NCI-H69 (cell line): ENCODE data around the gene PALLD.
A peak's percentile ranks its signal among the peaks of the same experiment; 100 is the strongest.
"Not testable (repeated sequence)": the region's sequence is repeated elsewhere in the genome, so short reads cannot be mapped to it uniquely, and the experiment has no call there.

Experiments used
- DNase-seq: peaks from one replicate; lab custom pipeline; 2025; lab: John Stamatoyannopoulos, UW

Gene PALLD

GRCh38 chr4:168708108-168708507 is 211.3 kb downstream of the PALLD start:
- DNase-seq, result no peak

- DNase-seq, result peak; percentile 53
These were observed 213.6 kb downstream of the PALLD start for GRCh38 chr4:168710353-168710946.

- DNase-seq, result peak; percentile 83
These were observed 214.6 kb downstream of the PALLD start for GRCh38 chr4:168711197-168712140.

- peak; percentile 80 for DNase-seq
These were observed 215.6 kb downstream of the PALLD start for GRCh38 chr4:168712316-168712890.

- DNase-seq, result peak; percentile 98
These were observed 216.4 kb downstream of the PALLD start for GRCh38 chr4:168713253-168713652.

- DNase-seq, result peak; percentile 9
These were observed 219.0 kb downstream of the PALLD start for GRCh38 chr4:168715896-168716295.

GRCh38 chr4:168716406-168717129 is 219.7 kb downstream of the PALLD start:
- DNase-seq, result peak; percentile 21

GRCh38 chr4:168717847-168718246 is 221.0 kb downstream of the PALLD start:
- no peak for DNase-seq

- no peak for DNase-seq
These were observed 222.9 kb downstream of the PALLD start for GRCh38 chr4:168719725-168720124.

- no peak for DNase-seq
These were observed 223.6 kb downstream of the PALLD start for GRCh38 chr4:168720396-168720900.

GRCh38 chr4:168722391-168722790 is 225.5 kb downstream of the PALLD start:
- no peak for DNase-seq

GRCh38 chr4:168723020-168723419 is 226.2 kb downstream of the PALLD start:
- no peak for DNase-seq

GRCh38 chr4:168723569-168723968 is 226.7 kb downstream of the PALLD start:
- no peak for DNase-seq

GRCh38 chr4:168724243-168724642 is 227.4 kb downstream of the PALLD start:
- DNase-seq, result no peak

- DNase-seq, result peak; percentile 52
These were observed 228.0 kb downstream of the PALLD start for GRCh38 chr4:168724686-168725411.

GRCh38 chr4:168725930-168726329 is 229.1 kb downstream of the PALLD start:
- DNase-seq, result no peak

GRCh38 chr4:168727181-168727580 is 230.3 kb downstream of the PALLD start:
- DNase-seq, result not testable (repeated sequence)

GRCh38 chr4:168731006-168731636 is 234.3 kb downstream of the PALLD start:
- DNase-seq, result no peak

GRCh38 chr4:168731706-168732414 is 235.0 kb downstream of the PALLD start:
- DNase-seq, result no peak

GRCh38 chr4:168732714-168733113 is 235.9 kb downstream of the PALLD start:
- no peak for DNase-seq
